GM20000 (cell line): Measurements from ENCODE around the gene ARIH2.
A peak's percentile ranks its signal among the peaks of the same experiment; 100 is the strongest.

Experiments used
- DNase-seq: peaks from one replicate; pipeline ENCODE4 v3.0.0; 2012; ENCODE audit warnings: low spot score
- TF ChIP-seq, protein P1 (sequence below): IDR thresholded peaks from 2 replicates; pipeline ENCODE4 v1.5.1; 2012; ENCODE audit warnings: mild to moderate bottlenecking, control low read depth; ENCODE audit errors: extremely low read depth, missing control alignments

ARIH2 gene

DNA sequence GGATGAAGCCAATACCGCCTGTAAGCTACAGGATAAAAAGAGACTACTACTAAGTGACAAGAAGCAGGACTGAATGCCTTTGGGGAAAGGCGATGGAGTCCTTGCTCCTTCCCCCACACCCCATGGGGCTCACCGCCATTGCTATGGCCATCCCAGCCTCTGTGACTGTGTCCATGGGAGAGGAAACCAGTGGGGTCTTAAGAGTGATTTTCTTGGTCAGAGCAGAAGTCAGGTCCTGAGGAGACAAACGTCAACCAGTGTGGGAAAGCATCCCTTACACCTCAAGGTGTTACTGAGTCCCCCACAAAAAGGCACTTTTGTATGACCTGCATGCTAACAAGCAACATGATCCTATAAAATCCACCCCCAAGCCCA is 109.6 kb downstream of the ARIH2 start:
- DNase-seq, result no peak
- TF ChIP-seq, protein P1, sequence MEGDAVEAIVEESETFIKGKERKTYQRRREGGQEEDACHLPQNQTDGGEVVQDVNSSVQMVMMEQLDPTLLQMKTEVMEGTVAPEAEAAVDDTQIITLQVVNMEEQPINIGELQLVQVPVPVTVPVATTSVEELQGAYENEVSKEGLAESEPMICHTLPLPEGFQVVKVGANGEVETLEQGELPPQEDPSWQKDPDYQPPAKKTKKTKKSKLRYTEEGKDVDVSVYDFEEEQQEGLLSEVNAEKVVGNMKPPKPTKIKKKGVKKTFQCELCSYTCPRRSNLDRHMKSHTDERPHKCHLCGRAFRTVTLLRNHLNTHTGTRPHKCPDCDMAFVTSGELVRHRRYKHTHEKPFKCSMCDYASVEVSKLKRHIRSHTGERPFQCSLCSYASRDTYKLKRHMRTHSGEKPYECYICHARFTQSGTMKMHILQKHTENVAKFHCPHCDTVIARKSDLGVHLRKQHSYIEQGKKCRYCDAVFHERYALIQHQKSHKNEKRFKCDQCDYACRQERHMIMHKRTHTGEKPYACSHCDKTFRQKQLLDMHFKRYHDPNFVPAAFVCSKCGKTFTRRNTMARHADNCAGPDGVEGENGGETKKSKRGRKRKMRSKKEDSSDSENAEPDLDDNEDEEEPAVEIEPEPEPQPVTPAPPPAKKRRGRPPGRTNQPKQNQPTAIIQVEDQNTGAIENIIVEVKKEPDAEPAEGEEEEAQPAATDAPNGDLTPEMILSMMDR, result no peak

DNA sequence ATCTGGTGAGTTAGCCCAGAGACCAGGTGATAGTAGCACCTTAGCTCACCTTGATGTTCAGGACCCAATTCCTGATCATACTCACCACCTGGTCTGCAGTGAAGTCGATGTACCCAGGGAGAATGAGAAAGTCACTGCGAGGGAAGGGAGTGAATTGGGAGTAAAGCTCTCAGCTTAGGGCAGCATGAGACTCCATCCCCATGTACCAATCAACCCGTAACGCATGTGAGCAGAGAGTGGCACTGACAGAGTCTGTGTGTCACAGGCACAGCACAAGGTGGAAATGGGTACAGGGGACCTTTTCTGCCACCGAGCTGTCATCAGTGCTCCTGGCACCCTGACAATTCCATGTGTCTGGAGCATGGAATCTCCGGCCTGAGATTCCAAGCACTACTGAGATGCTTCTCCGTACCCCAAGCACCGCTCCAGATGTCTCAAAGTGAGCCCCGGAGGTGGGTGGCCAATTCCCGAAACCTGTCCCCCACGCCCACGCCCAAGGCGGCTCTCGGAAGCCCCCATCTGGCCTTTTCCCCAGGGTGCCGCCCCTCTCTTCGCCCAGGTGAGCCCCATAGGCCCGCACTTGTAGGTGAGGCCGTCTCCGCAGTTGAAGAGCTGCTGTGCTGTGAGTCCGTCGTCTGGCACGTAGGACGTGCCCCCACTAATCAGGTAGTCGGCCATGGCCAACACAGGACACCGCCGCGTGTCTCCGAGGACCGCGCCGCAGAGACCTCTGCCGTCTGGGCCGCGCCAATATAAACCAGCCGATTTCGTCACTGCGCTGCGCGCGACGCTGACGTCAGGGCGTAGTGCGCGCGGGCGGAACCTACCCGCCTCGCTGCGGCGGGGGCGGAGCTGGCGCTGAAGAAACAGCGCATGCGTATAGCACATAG is 110.3 kb downstream of the ARIH2 start, which contains the start of gene IMPDH2:
Gene IMPDH2, minus strand, starts transcription at position 726 of the 890 bp plus-strand sequence. Its CDS starts 48 bp downstream, at position 678.
- DNase-seq, result peak; percentile 89
- TF ChIP-seq, protein P1, result no peak

DNA sequence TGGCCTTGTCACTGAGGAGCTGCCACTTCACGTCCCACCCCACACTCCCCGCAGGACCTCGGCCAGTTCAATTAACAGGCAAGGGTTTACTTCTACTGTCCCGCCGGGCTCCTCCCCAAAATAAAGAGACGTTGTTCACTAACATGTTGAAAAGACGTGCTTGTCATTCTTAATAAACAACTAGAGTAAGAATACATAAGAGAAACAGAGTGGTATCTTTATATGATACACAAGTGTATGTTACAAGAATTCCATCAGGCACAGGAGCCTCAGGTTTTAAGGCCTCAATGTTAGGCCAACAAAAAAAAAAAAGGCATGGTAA is 110.9 kb downstream of the ARIH2 start:
- no peak for DNase-seq
- TF ChIP-seq, protein P1, result no peak

DNA sequence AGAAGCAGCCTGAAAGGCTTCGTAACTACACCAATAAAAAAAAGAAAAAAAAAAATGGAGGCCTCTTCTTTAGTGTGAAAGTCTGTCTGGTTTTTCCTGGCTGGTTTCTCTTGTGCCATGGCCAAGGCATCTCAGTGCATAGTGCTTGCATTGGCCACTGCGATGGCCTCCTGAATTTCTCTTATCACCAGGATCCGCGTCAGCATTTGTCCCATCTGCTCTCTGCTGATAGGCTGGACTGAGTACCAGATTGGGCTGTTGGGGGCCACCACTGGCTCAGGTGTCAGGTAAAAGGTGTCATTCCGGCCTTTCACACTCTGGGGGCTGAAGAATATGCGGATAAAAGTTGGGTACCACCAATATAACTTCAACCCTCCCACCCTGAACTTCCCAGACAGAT is 111.7 kb downstream of the ARIH2 start:
- TF ChIP-seq, protein P1, result no peak
- no peak for DNase-seq

DNA sequence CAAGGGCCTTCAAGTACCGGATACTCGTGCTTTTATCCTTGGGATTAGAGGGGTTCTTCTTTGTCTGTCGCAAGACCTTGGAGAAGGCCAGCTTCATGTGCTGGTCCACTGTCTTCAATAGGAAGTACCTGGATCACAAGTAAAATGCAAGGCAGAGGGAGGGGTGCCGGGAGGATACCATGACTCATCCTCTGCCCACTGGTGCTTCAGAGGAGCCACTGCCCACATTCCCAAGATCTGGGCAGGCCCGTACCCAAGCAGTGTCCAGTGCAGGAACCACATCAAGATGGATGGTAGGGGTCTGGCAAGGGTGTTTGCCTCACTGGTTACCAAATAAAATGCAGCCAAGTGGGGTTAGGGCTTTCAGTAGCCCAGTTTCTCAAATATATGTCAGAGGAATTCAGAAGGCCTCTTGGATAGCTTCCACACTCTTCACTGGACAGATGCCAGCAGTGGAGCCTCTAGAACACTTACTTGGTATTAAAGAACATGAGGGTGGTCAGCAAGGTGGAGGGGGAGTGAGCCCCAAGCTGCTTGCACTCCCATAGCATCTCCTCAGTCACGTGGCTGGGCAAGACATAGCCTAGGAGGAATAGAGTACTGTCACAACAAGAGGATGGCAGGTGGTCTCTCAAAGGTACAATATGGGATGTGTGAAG is 114.1 kb downstream of the ARIH2 start:
- TF ChIP-seq, protein P1, result no peak
- no peak for DNase-seq

DNA sequence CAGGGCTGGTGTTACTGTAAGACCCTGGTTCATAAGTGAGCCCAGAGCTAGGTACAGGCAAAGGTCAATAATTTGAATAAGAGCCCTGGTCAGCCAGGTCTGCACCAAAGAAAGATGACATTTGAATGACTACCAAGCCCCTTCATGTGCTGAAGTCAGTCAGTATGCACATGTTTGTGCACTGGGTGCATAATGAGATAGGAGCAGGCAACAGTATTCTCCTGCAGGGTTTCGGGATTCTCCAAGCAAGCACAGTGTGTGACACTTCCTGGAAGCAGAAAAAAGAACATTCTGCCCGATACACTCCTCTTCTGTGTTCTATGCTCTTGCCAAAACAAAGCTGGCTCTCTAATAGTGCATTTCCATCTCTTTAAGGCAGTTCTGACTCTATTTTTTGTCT is 116.0 kb downstream of the ARIH2 start:
- no peak for DNase-seq
- TF ChIP-seq, protein P1, result no peak

DNA sequence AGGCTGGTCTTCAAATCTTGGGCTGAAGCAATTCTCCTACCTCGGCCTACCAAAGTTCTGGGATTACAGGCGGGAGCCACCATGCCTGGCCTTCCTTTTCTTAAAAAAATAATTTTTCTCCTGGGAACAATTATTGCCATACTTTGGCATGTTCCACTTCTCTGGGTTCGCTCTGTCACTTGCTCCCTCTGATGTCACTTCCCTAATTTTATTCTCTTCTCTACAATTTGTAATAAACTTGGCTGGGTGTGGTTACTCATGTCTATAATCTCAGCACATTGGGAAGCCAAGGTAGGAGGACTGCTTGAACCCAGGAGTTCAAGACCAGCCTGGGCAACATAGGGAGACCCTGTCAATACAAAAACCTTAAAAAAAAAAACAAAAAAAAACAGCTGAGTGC is 116.6 kb downstream of the ARIH2 start:
- TF ChIP-seq, protein P1, result no peak
- DNase-seq, result no peak
